Gastroesophageal sphincter (tissue), 3 donors: ENCODE data around the gene LPP.

ENCODE experiments used
- CTCF ChIP-seq, 4 experiments: fragments of 200-600 bp in 2 of 4; fragments of 450-650 bp in 2 of 4; sonication (generic) in 1 of 4; IDR thresholded peaks; one replicate each; pipeline ENCODE4 v1.5.1; 2017 to 2019; ENCODE audit warnings: antibody characterized with exemption in 4 of 4, mild to moderate bottlenecking in 2 of 4, moderate library complexity in 2 of 4
- EP300 ChIP-seq: sonication (generic); formaldehyde crosslinking; IDR thresholded peaks from one replicate; pipeline ENCODE4 v1.6.1; 2017; ENCODE audit warnings: antibody characterized with exemption, mild to moderate bottlenecking

GRCh38 chr3:188480011-188480410 is 326.1 kb downstream of the LPP start:
- TF ChIP-seq CTCF (IDR thresholded peaks at IDR 0.05) (no peak), EP300 (no peak)
